ENCODE measurements around the gene APCDD1. TPM values are rescaled to one million over a fixed set of nuclear protein-coding genes. Genes with fewer than 3 reads are reported as not detected.
A peak's percentile ranks its signal among the peaks of the same experiment; 100 is the strongest.

The APCDD1 gene
- total and polyA plus RNA-seq, 2 experiments from 2014 or later, result 69.6 to 114 TPM

GRCh38 chr18:10417191-10417590, 37.2 kb upstream of the APCDD1 start:
- no peak overlapping the region for H3K4me2 ChIP-seq
- H3K9me3 ChIP-seq (ENCODE audit: low read depth), result no peaks in the 10 kb centered on the region
- no peak for DNase-seq (ENCODE audit: low spot score)
- no peak overlapping the region for H2AFZ ChIP-seq
- TF ChIP-seq CTCF (IDR thresholded peaks at IDR 0.05; ENCODE audit: poor library complexity) (no peak), EZH2phosphoT487 (IDR thresholded peaks at IDR 0.05; ENCODE audit: low read depth, severe bottlenecking, unreplicated experiment) (no peak), EZH2 (IDR thresholded peaks at IDR 0.05; ENCODE audit: borderline replicate concordance) (no peak)
- no peaks in the 10 kb centered on the region for H3K79me2 ChIP-seq
- WGBS (ENCODE audit: low lambda C conversion rate, missing lambda C conversion rate), result 92% methylated on average over 3 of the region's 3 CpGs
- no peaks in the 10 kb centered on the region for H4K20me1 ChIP-seq (ENCODE audit: insufficient read depth, poor library complexity, severe bottlenecking)
- H3K36me3 ChIP-seq (replicated peaks; ENCODE audit: insufficient read depth, low read depth), result no peaks in the 10 kb centered on the region
- H3K4me3 ChIP-seq, result no peak overlapping the region
- H3K9me2 ChIP-seq (replicated peaks; ENCODE audit: insufficient read depth), result no peaks in the 10 kb centered on the region
- H3K27ac ChIP-seq, result no peak overlapping the region
- no peaks in the 10 kb centered on the region for H3K27me3 ChIP-seq
- H3K4me1 ChIP-seq (ENCODE audit: insufficient read depth), result no peaks in the 10 kb centered on the region

GRCh38 chr18:10417664-10418063, 36.8 kb upstream of the APCDD1 start:
- no peaks in the 10 kb centered on the region for H3K4me1 ChIP-seq (ENCODE audit: insufficient read depth)
- no peak overlapping the region for H3K4me2 ChIP-seq
- H3K9me2 ChIP-seq (replicated peaks; ENCODE audit: insufficient read depth), result no peaks in the 10 kb centered on the region
- no peaks in the 10 kb centered on the region for H3K36me3 ChIP-seq (replicated peaks; ENCODE audit: insufficient read depth, low read depth)
- no peak overlapping the region for H2AFZ ChIP-seq
- H3K79me2 ChIP-seq, result no peaks in the 10 kb centered on the region
- H4K20me1 ChIP-seq (ENCODE audit: insufficient read depth, poor library complexity, severe bottlenecking), result no peaks in the 10 kb centered on the region
- peak overlapping the region; percentile 12 for H3K27ac ChIP-seq
- no peaks in the 10 kb centered on the region for H3K9me3 ChIP-seq (ENCODE audit: low read depth)
- DNase-seq (ENCODE audit: low spot score), result no peak
- H3K4me3 ChIP-seq, result no peak overlapping the region
- TF ChIP-seq CTCF (IDR thresholded peaks at IDR 0.05; ENCODE audit: poor library complexity), result no peak
- H3K27me3 ChIP-seq, result no peaks in the 10 kb centered on the region

- no peaks in the 10 kb centered on the region for H3K27me3 ChIP-seq
- H3K4me2 ChIP-seq, result no peak overlapping the region
- H3K27ac ChIP-seq, result no peak overlapping the region
- no peaks in the 10 kb centered on the region for H3K4me1 ChIP-seq (ENCODE audit: insufficient read depth)
- no peak overlapping the region for H3K4me3 ChIP-seq
- no peak overlapping the region for H2AFZ ChIP-seq
- no peaks in the 10 kb centered on the region for H3K9me2 ChIP-seq (replicated peaks; ENCODE audit: insufficient read depth)
- no peak for DNase-seq (ENCODE audit: low spot score)
- no peaks in the 10 kb centered on the region for H3K9me3 ChIP-seq (ENCODE audit: low read depth)
- no peaks in the 10 kb centered on the region for H3K36me3 ChIP-seq (replicated peaks; ENCODE audit: insufficient read depth, low read depth)
- TF ChIP-seq CTCF (IDR thresholded peaks at IDR 0.05; ENCODE audit: poor library complexity) (no peak), EZH2phosphoT487 (IDR thresholded peaks at IDR 0.05; ENCODE audit: low read depth, severe bottlenecking, unreplicated experiment) (no peak), EZH2 (IDR thresholded peaks at IDR 0.05; ENCODE audit: borderline replicate concordance) (no peak)
- no peaks in the 10 kb centered on the region for H4K20me1 ChIP-seq (ENCODE audit: insufficient read depth, poor library complexity, severe bottlenecking)
- H3K79me2 ChIP-seq, result no peaks in the 10 kb centered on the region
These were observed 35.6 kb upstream of the APCDD1 start for GRCh38 chr18:10418836-10419235.

GRCh38 chr18:10419420-10420103, 34.9 kb upstream of the APCDD1 start:
- Histone ChIP-seq H3K9me3 (ENCODE audit: low read depth) (no peaks in the 10 kb centered on the region), H3K4me2 (no peak overlapping the region), H3K9me2 (replicated peaks; ENCODE audit: insufficient read depth) (no peaks in the 10 kb centered on the region), H3K4me3 (no peak overlapping the region), H3K4me1 (ENCODE audit: insufficient read depth) (no peaks in the 10 kb centered on the region), H3K79me2 (no peaks in the 10 kb centered on the region), H3K27ac (no peak overlapping the region), H2AFZ (no peak overlapping the region), H3K27me3 (no peaks in the 10 kb centered on the region), H3K36me3 (replicated peaks; ENCODE audit: insufficient read depth, low read depth) (no peaks in the 10 kb centered on the region), H4K20me1 (ENCODE audit: insufficient read depth, poor library complexity, severe bottlenecking) (no peaks in the 10 kb centered on the region)
- TF ChIP-seq EZH2 (IDR thresholded peaks at IDR 0.05; ENCODE audit: borderline replicate concordance), result no peak
- TF ChIP-seq CTCF (IDR thresholded peaks at IDR 0.05; ENCODE audit: poor library complexity), result no peak
- no peak for TF ChIP-seq EZH2phosphoT487 (IDR thresholded peaks at IDR 0.05; ENCODE audit: low read depth, severe bottlenecking, unreplicated experiment)
- DNase-seq (ENCODE audit: low spot score), result no peak
- 87% methylated on average over 5 of the region's 5 CpGs for WGBS (ENCODE audit: low lambda C conversion rate, missing lambda C conversion rate)

All from hepatocyte (in vitro differentiated cells).